OCI-LY1 (cell line): ENCODE data around the gene STON2.

Experiments used
- H2AFZ ChIP-seq: fragments of 200-600 bp; sonication (generic), shearing (Covaris generic); 2 replicates; pipeline ENCODE4 v1.6.0; 2014; ENCODE audit warnings: antibody characterized with exemption, mild to moderate bottlenecking, low read length
- H3F3A ChIP-seq: fragments of 200-600 bp; sonication (generic), shearing (Covaris generic); 2 replicates; pipeline ENCODE4 v1.6.0; 2014; ENCODE audit warnings: mild to moderate bottlenecking, antibody characterized with exemption, low read length, moderate library complexity; ENCODE audit not compliant: insufficient read depth
- H3K27ac ChIP-seq: fragments of 200-600 bp; sonication (generic); 2 replicates; pipeline ENCODE4 v1.5.1; 2014; ENCODE audit warnings: low read length, mixed run types, mild to moderate bottlenecking, low read depth; ENCODE audit not compliant: poor library complexity, severe bottlenecking
- H3K27me3 ChIP-seq: fragments of 200-600 bp; sonication (generic); 2 replicates; pipeline ENCODE4 v1.6.0; 2014; ENCODE audit warnings: antibody characterized with exemption, mild to moderate bottlenecking, low read length, moderate library complexity; ENCODE audit not compliant: insufficient read depth
- H3K36me3 ChIP-seq: fragments of 200-600 bp; sonication (generic); 2 replicates; pipeline ENCODE4 v1.6.1; 2014; ENCODE audit warnings: mild to moderate bottlenecking, antibody characterized with exemption, low read length, moderate library complexity, mixed read lengths; ENCODE audit not compliant: insufficient read depth
- H3K4me1 ChIP-seq: fragments of 200-600 bp; sonication (generic); 2 replicates; pipeline ENCODE4 v1.5.1; 2014; ENCODE audit warnings: mild to moderate bottlenecking, low read length, moderate library complexity; ENCODE audit not compliant: insufficient read depth, severe bottlenecking
- H3K4me2 ChIP-seq: fragments of 200-600 bp; sonication (generic), shearing (Covaris generic); 2 replicates; pipeline ENCODE4 v1.6.1; 2014; ENCODE audit warnings: low read length
- H3K4me3 ChIP-seq: fragments of 200-600 bp; sonication (generic); 2 replicates; pipeline ENCODE4 v1.5.1; 2014; ENCODE audit warnings: low read length, low read depth, mild to moderate bottlenecking, mixed read lengths; ENCODE audit not compliant: poor library complexity, severe bottlenecking
- H3K79me2 ChIP-seq: fragments of 200-600 bp; shearing (Covaris generic); 2 replicates; pipeline ENCODE4 v1.6.1; 2016; ENCODE audit warnings: mixed run types, low read length, mixed read lengths; ENCODE audit not compliant: insufficient read depth
- H3K9ac ChIP-seq: fragments of 200-600 bp; sonication (generic), shearing (Covaris generic); 2 replicates; pipeline ENCODE4 v1.6.1; 2014; ENCODE audit warnings: mild to moderate bottlenecking, low read length, mixed read lengths
- H3K9me2 ChIP-seq: fragments of 200-600 bp; sonication (generic), shearing (Covaris generic); 2 replicates; pipeline ENCODE4 v1.6.1; 2014; ENCODE audit warnings: low read depth, mild to moderate bottlenecking, low read length, mixed read lengths
- H3K9me3 ChIP-seq: fragments of 200-600 bp; shearing (Covaris generic); 2 replicates; pipeline ENCODE4 v1.6.1; 2014; ENCODE audit warnings: low read length, mixed read lengths
- H4K20me1 ChIP-seq: fragments of 200-600 bp; sonication (generic), shearing (Covaris generic); 2 replicates; pipeline ENCODE4 v1.6.0; 2016; ENCODE audit warnings: mild to moderate bottlenecking, low read length; ENCODE audit not compliant: insufficient read depth
- CTCF ChIP-seq: fragments of 200-600 bp; sonication (generic), shearing (Covaris generic); IDR thresholded peaks from 2 replicates; pipeline ENCODE4 v1.5.1; 2017; ENCODE audit warnings: mild to moderate bottlenecking, antibody characterized with exemption, low read length, moderate library complexity, mixed read lengths
- EZH2 ChIP-seq: fragments of 200-600 bp; sonication (generic), shearing (Covaris generic); IDR thresholded peaks from 2 replicates; pipeline ENCODE4 v1.8.0; 2017; ENCODE audit warnings: borderline replicate concordance, mixed run types, mild to moderate bottlenecking, antibody characterized with exemption, low read length, moderate library complexity, mixed read lengths

Gene STON2

DNA sequence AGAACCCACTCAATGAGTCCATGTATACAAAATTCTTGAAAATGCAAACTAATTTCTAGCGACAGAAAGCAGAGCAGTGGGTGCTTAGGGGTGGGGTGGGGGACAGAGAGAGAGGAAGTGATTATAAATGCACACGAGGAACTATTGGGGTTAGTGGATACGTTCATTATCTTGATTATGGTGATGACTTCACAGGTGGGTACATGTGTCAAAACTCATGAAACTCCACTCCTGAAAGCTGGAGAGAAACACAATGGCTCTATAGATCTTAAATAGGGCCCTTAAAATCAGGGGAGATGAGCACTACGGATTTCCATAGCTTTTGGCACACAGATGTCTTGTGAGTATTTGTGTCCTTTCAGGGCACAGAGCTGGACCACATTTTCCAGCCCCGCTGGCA is 59.9 kb downstream of the STON2 start:
- H3K27me3 ChIP-seq, result no peaks in the 10 kb centered on the region
- H3K27ac ChIP-seq, result no peak overlapping the region
- H3K9me3 ChIP-seq, result no peaks in the 10 kb centered on the region
- H3K36me3 ChIP-seq, result no peaks in the 10 kb centered on the region
- H2AFZ ChIP-seq, result no peak overlapping the region
- no peaks in the 10 kb centered on the region for H3K79me2 ChIP-seq
- no peak overlapping the region for H3K4me3 ChIP-seq
- H3K4me2 ChIP-seq, result no peak overlapping the region
- no peak overlapping the region for H3K9ac ChIP-seq
- TF ChIP-seq CTCF (no peak), EZH2 (no peak)
- no peaks in the 10 kb centered on the region for H3K4me1 ChIP-seq
- H4K20me1 ChIP-seq, result no peaks in the 10 kb centered on the region
- no peaks in the 10 kb centered on the region for H3K9me2 ChIP-seq
- H3F3A ChIP-seq, result no peaks in the 10 kb centered on the region

DNA sequence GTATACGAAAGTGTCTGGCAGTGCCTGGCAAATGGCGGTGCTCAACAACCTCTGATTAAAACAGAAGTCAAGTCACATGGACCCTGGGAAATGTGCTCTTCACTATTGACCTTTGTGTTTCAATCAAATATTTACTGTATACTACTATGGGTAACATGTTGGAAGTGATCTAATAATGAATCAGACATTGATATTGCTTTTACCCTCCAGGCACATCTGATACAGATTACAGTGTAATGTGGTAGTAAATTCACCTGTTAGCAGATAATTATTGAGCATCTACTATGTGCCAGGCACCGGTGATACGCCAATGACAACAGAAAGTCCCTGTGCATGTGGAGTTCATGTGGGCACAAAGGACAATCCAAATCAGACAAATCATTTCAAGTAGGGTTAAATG is 63.1 kb downstream of the STON2 start:
- H3K4me2 ChIP-seq, result no peak overlapping the region
- TF ChIP-seq EZH2 (no peak), CTCF (no peak)
- no peaks in the 10 kb centered on the region for H3F3A ChIP-seq
- no peaks in the 10 kb centered on the region for H3K27me3 ChIP-seq
- no peak overlapping the region for H2AFZ ChIP-seq
- no peaks in the 10 kb centered on the region for H4K20me1 ChIP-seq
- H3K9me2 ChIP-seq, result no peaks in the 10 kb centered on the region
- no peaks in the 10 kb centered on the region for H3K9me3 ChIP-seq
- no peak overlapping the region for H3K27ac ChIP-seq
- no peaks in the 10 kb centered on the region for H3K4me1 ChIP-seq
- H3K9ac ChIP-seq, result no peak overlapping the region
- no peaks in the 10 kb centered on the region for H3K36me3 ChIP-seq
- no peak overlapping the region for H3K4me3 ChIP-seq
- no peaks in the 10 kb centered on the region for H3K79me2 ChIP-seq

DNA sequence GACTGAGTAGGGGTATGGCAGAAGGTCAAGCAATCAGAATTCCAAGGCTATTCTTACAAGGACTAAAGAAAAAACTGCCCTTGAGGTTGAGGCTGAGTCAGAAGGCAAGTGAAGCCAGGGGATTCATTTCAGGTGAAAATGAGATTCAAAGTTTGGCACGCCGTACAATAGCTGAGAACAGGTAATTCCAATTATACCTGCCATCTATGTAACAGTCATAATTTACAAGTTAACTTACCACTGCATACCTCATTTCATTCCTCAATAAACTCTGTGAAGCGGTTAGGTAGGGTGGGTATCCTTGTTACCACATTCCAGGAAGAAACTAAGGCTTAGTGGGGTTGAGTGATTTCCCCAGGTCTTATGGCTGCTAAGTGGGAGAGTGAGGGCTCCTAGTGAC is 64.1 kb downstream of the STON2 start:
- no peaks in the 10 kb centered on the region for H3K79me2 ChIP-seq
- TF ChIP-seq CTCF (no peak), EZH2 (no peak)
- H4K20me1 ChIP-seq, result no peaks in the 10 kb centered on the region
- H3K9me3 ChIP-seq, result no peaks in the 10 kb centered on the region
- no peaks in the 10 kb centered on the region for H3K27me3 ChIP-seq
- H3K4me2 ChIP-seq, result no peak overlapping the region
- H3K9ac ChIP-seq, result no peak overlapping the region
- no peak overlapping the region for H3K27ac ChIP-seq
- H3K4me1 ChIP-seq, result no peaks in the 10 kb centered on the region
- H3K36me3 ChIP-seq, result no peaks in the 10 kb centered on the region
- H3K9me2 ChIP-seq, result no peaks in the 10 kb centered on the region
- no peak overlapping the region for H3K4me3 ChIP-seq
- H2AFZ ChIP-seq, result no peak overlapping the region
- no peaks in the 10 kb centered on the region for H3F3A ChIP-seq
